Liver (tissue), 9 donors: Measurements from ENCODE around the gene ADNP. TPM values are rescaled to one million over a fixed set of nuclear protein-coding genes. Genes with fewer than 3 reads are reported as not detected.
A peak's percentile ranks its signal among the peaks of the same experiment; 100 is the strongest.

Experiments
- DNase-seq: peaks from one replicate; pipeline ENCODE4 v3.0.0-alpha.2; 2017; ENCODE audit warnings: low spot score
- H3K27ac ChIP-seq, 2 donors: one replicate each; pipeline ENCODE4 v1.7.0; 2013; ENCODE audit warnings: inconsistent platforms in 2 of 2, low read length in 2 of 2, control low read depth in 1 of 2, low read depth in 1 of 2, mild to moderate bottlenecking in 1 of 2
- H3K27me3 ChIP-seq, 4 donors: one replicate each; pipeline versions ENCODE4 v1.6.1 to v1.7.0; 2013; ENCODE audit warnings: low read length in 3 of 4, inconsistent platforms in 1 of 4, mild to moderate bottlenecking in 1 of 4, moderate library complexity in 1 of 4; ENCODE audit not compliant: control insufficient read depth in 4 of 4, insufficient read depth in 4 of 4
- H3K36me3 ChIP-seq, 4 donors: one replicate each; pipeline versions ENCODE4 v1.6.1 to v1.7.0; 2013; ENCODE audit warnings: low read length in 3 of 4, mild to moderate bottlenecking in 3 of 4, low read depth in 1 of 4, moderate library complexity in 1 of 4; ENCODE audit not compliant: control insufficient read depth in 4 of 4, insufficient read depth in 3 of 4
- H3K4me1 ChIP-seq, 4 donors: one replicate each; pipeline versions ENCODE4 v1.6.1 to v1.7.0; 2013; ENCODE audit warnings: low read length in 3 of 4, mild to moderate bottlenecking in 3 of 4, moderate library complexity in 1 of 4; ENCODE audit not compliant: control insufficient read depth in 4 of 4, insufficient read depth in 4 of 4
- H3K4me3 ChIP-seq, 3 donors: one replicate each; pipeline versions ENCODE4 v1.6.1 to v1.7.0; 2013; ENCODE audit warnings: low read length in 3 of 3, control low read depth in 1 of 3, low read depth in 1 of 3, mild to moderate bottlenecking in 1 of 3
- H3K9ac ChIP-seq, 2 donors: one replicate each; pipeline ENCODE4 v1.7.0; 2013; ENCODE audit warnings: low read length in 2 of 2, mild to moderate bottlenecking in 2 of 2, moderate library complexity in 2 of 2, control low read depth in 1 of 2, low read depth in 1 of 2
- H3K9me3 ChIP-seq, 4 donors: one replicate each; pipeline versions ENCODE4 v1.6.1 to v1.7.0; 2013; ENCODE audit warnings: low read length in 3 of 4; ENCODE audit not compliant: control insufficient read depth in 4 of 4
- EGR1 ChIP-seq, 2 donors: IDR thresholded peaks; 2 replicates each; pipeline ENCODE4 v1.6.1; 2016 to 2018; ENCODE audit warnings: antibody characterized with exemption in 2 of 2, low read depth in 2 of 2
- FOXA1 ChIP-seq: IDR thresholded peaks from 2 replicates; pipeline ENCODE4 v1.6.1; 2016; ENCODE audit warnings: antibody characterized with exemption
- FOXA2 ChIP-seq: IDR thresholded peaks from 2 replicates; pipeline ENCODE4 v1.6.1; 2016; ENCODE audit warnings: antibody characterized with exemption
- GABPA ChIP-seq, 2 donors: IDR thresholded peaks in 1 of 2; conservative IDR thresholded peaks in 1 of 2; 2 replicates each; pipeline ENCODE4 v1.6.1; 2016; ENCODE audit warnings: antibody characterized with exemption in 2 of 2, mild to moderate bottlenecking in 1 of 2, moderate library complexity in 1 of 2
- HNF4G ChIP-seq: IDR thresholded peaks from 2 replicates; pipeline ENCODE4 v1.6.1; 2016; ENCODE audit warnings: antibody characterized with exemption
- JUND ChIP-seq, 2 donors: IDR thresholded peaks; 2 replicates each; pipeline ENCODE4 v1.6.1; 2016; ENCODE audit warnings: antibody characterized with exemption in 2 of 2
- MAX ChIP-seq: IDR thresholded peaks from 2 replicates; pipeline ENCODE4 v1.6.1; 2016; ENCODE audit warnings: antibody characterized with exemption
- NR2F2 ChIP-seq: IDR thresholded peaks from 2 replicates; pipeline ENCODE4 v1.6.1; 2016; ENCODE audit warnings: antibody characterized with exemption
- RAD21 ChIP-seq, 2 donors: IDR thresholded peaks; 2 replicates each; pipeline ENCODE4 v1.6.1; 2016; ENCODE audit warnings: antibody characterized with exemption in 2 of 2, mild to moderate bottlenecking in 2 of 2
- RXRA ChIP-seq, 2 donors: IDR thresholded peaks; 2 replicates each; pipeline ENCODE4 v1.6.1; 2017 to 2018; ENCODE audit warnings: antibody characterized with exemption in 2 of 2, mild to moderate bottlenecking in 1 of 2
- SP1 ChIP-seq: IDR thresholded peaks from 2 replicates; pipeline ENCODE4 v1.6.1; 2018; ENCODE audit warnings: antibody characterized with exemption, mild to moderate bottlenecking
- YY1 ChIP-seq: IDR thresholded peaks from 2 replicates; pipeline ENCODE4 v1.6.1; 2016; ENCODE audit warnings: antibody characterized with exemption, mild to moderate bottlenecking
- WGBS: extraction: QIAGEN DNeasy Blood & Tissue Kit; methylation state at CpG from one replicate; pipeline ENCODE4 v1.1.7; 2013; 5-methylcytosine and 5-hydroxymethylcytosine counted together
- polyA plus RNA-seq, 2 donors: library from polyadenylated mRNA; stranded (reverse) in 1 of 2; unstranded in 1 of 2; fragments of 200-250 nt in 1 of 2; fragments of >200 nt in 1 of 2; fragmentation: Nextera tagmentation in 1 of 2; extraction: Ambion mirVana in 1 of 2; gene quantifications; one replicate each; pipeline versions ENCODE4 v1.2.1 to v1.2.3, GENCODE V29; 2013 to 2015
- total RNA-seq, 2 donors: library from RNA; depleted of rRNA; stranded (reverse); fragments of >200 nt; gene quantifications; one replicate each; pipeline ENCODE4 v1.2.3, GENCODE V29; 2014
- TF ChIP-seq, protein P1 (sequence below): IDR thresholded peaks from 2 replicates; pipeline ENCODE4 v1.6.1; 2016; ENCODE audit warnings: antibody characterized with exemption
- TF ChIP-seq, protein P2 (sequence below): IDR thresholded peaks from 2 replicates; pipeline ENCODE4 v1.6.1; 2016; ENCODE audit warnings: antibody characterized with exemption
- donor health status: healthy.
- donor health status: healthy.
- donor health status: healthy.
- donor health status: healthy.
- donor health status: healthy.

The ADNP gene
- total and polyA plus RNA-seq, 4 donors: 9.3 to 25.4 (median 20.1) TPM

DNA sequence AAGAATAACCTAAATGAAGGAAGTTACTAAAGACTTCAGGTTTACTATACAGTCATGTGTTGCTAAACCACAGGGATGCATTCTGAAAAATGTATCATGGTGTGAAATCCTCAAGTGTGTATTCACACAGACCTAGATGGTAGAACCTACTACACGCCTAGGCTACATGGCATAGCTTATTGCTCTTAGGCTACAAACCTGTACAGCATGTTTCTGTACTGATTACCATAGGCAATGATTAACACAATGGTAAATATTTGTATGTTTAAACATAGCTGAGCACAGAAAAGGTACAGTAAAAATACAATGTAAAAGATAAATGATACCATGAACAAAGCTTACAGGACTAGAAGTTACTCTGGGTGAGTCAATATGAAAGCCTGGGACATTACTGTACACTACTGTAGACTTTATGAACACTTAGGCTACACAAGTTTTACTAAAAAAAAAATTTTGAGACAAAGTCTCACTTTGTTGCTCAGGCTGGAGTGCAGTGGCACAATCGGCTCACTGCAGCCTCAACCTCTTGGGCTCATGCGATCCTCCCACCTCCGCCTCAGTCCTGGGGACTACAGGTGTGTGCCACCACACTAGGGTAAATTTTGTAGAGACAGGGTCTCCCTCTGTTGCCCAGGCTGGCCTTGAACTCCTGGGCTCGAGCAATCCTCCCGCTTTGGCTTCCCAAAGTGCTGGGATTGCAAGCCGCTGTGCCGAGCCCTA lies 36.0 kb downstream of the ADNP start:
- H3K4me1 ChIP-seq: peaks cover 0 to 6% (median under 1%) of the 10 kb centered on the region in 4 donors
- H3K27me3 ChIP-seq: no peaks in the 10 kb centered on the region
- H3K9ac ChIP-seq: no peak overlapping the region
- H3K27ac ChIP-seq: no peak overlapping the region
- no peak overlapping the region for H3K4me3 ChIP-seq
- 72% methylated on average over 8 of the region's 8 CpGs for WGBS
- H3K9me3 ChIP-seq: no peaks in the 10 kb centered on the region
- H3K36me3 ChIP-seq: peaks cover 4 to 57% (median 42%) of the 10 kb centered on the region in 4 donors
- no peak for DNase-seq
- TF ChIP-seq RXRA (IDR thresholded peaks at IDR 0.05) (peak in 1 of 2 donors; percentile 6), SP1 (peak; percentile 24), EGR1 (IDR thresholded peaks at IDR 0.05; ENCODE audit: low read depth in 2 of 2) (no peak), YY1 (peak; percentile 23)

GRCh38 chr20:50893620-50894019 lies 37.6 kb downstream of the ADNP start:
- H3K4me3 ChIP-seq: no peak overlapping the region
- 97% methylated on average over 7 of the region's 7 CpGs for WGBS
- no peak for TF ChIP-seq GABPA (IDR thresholded peaks at IDR 0.05 in 1 of 2, conservative IDR thresholded peaks at IDR 0.05 in 1 of 2)
- no peak for TF ChIP-seq MAX
- no peak for TF ChIP-seq RXRA (IDR thresholded peaks at IDR 0.05)
- no peak for TF ChIP-seq FOXA2
- TF ChIP-seq, protein P1, sequence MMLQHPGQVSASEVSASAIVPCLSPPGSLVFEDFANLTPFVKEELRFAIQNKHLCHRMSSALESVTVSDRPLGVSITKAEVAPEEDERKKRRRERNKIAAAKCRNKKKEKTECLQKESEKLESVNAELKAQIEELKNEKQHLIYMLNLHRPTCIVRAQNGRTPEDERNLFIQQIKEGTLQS: no peak
- H3K27ac ChIP-seq: no peak overlapping the region
- H3K4me1 ChIP-seq: peaks cover 0 to 6% (median under 1%) of the 10 kb centered on the region in 4 donors
- H3K27me3 ChIP-seq: no peaks in the 10 kb centered on the region
- DNase-seq: no peak
- H3K36me3 ChIP-seq: peaks cover 4 to 57% (median 43%) of the 10 kb centered on the region in 4 donors
- no peaks in the 10 kb centered on the region for H3K9me3 ChIP-seq
- H3K9ac ChIP-seq: no peak overlapping the region

DNA sequence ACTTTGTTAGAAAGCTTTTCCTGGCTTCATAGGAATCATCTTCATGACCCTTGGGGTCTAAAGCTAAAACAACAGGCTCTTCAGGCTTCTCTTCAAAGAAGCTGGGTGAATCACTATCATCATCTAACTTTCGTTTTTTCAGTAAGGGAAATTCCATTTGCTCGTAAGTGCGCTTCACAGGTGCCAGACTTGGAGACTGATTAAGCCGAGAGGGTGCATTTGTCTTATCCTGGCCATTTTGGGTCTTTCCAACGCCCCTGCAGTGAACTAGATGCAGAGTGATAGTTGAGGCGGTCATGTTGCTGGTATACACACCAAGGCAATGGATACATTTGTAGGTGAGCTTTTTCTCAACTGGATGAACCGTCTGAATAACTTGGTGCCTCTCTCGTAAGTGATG lies 38.8 kb downstream of the ADNP start:
- Histone ChIP-seq H3K9me3 (no peaks in the 10 kb centered on the region), H3K36me3 (peaks cover 4 to 47% (median 37%) of the 10 kb centered on the region in 4 donors), H3K27ac (no peak overlapping the region), H3K4me3 (no peak overlapping the region), H3K9ac (no peak overlapping the region), H3K4me1 (peaks cover 0 to 6% (median under 1%) of the 10 kb centered on the region in 4 donors), H3K27me3 (no peaks in the 10 kb centered on the region)
- WGBS: 94% methylated on average over 8 of the region's 8 CpGs
- no peak for DNase-seq
- TF ChIP-seq YY1: no peak
- TF ChIP-seq, protein P2, sequence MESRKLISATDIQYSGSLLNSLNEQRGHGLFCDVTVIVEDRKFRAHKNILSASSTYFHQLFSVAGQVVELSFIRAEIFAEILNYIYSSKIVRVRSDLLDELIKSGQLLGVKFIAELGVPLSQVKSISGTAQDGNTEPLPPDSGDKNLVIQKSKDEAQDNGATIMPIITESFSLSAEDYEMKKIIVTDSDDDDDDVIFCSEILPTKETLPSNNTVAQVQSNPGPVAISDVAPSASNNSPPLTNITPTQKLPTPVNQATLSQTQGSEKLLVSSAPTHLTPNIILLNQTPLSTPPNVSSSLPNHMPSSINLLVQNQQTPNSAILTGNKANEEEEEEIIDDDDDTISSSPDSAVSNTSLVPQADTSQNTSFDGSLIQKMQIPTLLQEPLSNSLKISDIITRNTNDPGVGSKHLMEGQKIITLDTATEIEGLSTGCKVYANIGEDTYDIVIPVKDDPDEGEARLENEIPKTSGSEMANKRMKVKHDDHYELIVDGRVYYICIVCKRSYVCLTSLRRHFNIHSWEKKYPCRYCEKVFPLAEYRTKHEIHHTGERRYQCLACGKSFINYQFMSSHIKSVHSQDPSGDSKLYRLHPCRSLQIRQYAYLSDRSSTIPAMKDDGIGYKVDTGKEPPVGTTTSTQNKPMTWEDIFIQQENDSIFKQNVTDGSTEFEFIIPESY: no peak
- no peak for TF ChIP-seq JUND (IDR thresholded peaks at IDR 0.05)
- TF ChIP-seq RAD21 (IDR thresholded peaks at IDR 0.05): no peak
- TF ChIP-seq FOXA2: no peak
- no peak for TF ChIP-seq MAX
- no peak for TF ChIP-seq HNF4G
- TF ChIP-seq FOXA1: no peak
- no peak for TF ChIP-seq NR2F2
- TF ChIP-seq RXRA (IDR thresholded peaks at IDR 0.05): no peak
